HCT116 (cell line): Measurements from ENCODE around the gene ARSB. TPM values are rescaled to one million over a fixed set of nuclear protein-coding genes. Genes with fewer than 3 reads are reported as not detected.

Experiments used
- ATAC-seq: fragments of 200-7000 bp; cut with Tn5 transposase; 2 replicates; pipeline ENCODE4 v1.9.1; 2020; ENCODE audit warnings: mild to moderate bottlenecking, moderate library complexity
- BruUV-seq: library from RNA; stranded (reverse); fragments of 400-500 nt; replicated peaks from 2 replicates; lab custom pipeline; 2021; lab: Mats Ljungman, UMichigan
- CTCF ChIA-PET: fragments of 300-600 bp; sonication (Branson Sonifier 250); formaldehyde crosslinking; loops from one replicate; lab custom pipeline; 2021; ENCODE audit warnings: antibody characterized with exemption; lab: Charles Lee
- POLR2A ChIA-PET: fragments of 300-600, 350-600 bp; sonication (Branson Sonifier 250); formaldehyde crosslinking; loops from one replicate; lab custom pipeline; 2021; ENCODE audit warnings: antibody characterized with exemption; lab: Charles Lee
- RAD21 ChIA-PET, 2 experiments: fragments of 300-600 bp; sonication (Branson Sonifier 250); formaldehyde crosslinking; loops; one replicate each; lab custom pipeline; 2023; ENCODE audit warnings: low total read pairs in 2 of 2; ENCODE audit not compliant: uncharacterized antibody in 2 of 2, unreplicated experiment in 2 of 2, low non-redundant PET in 1 of 2; lab: Charles Lee
- DNase-seq: peaks from one replicate; pipeline ENCODE4 v3.0.0-alpha.2; 2010; ENCODE audit warnings: low read depth, low spot score
- H2AFZ ChIP-seq: fragments of 200-600 bp; shearing (Covaris generic), sonication (generic); 2 replicates; pipeline ENCODE4 v1.6.1; 2017; ENCODE audit warnings: low read depth, mixed run types, mixed read lengths, antibody characterized with exemption, low read length; ENCODE audit not compliant: poor library complexity, severe bottlenecking
- H3K27ac ChIP-seq: 2 replicates; pipeline ENCODE4 v1.5.1; 2012; ENCODE audit warnings: low read depth, low read length
- H3K27me3 ChIP-seq: fragments of 200-600 bp; sonication (generic); 2 replicates; pipeline ENCODE4 v1.6.1; 2016; ENCODE audit warnings: mixed run types, low read length, mixed read lengths; ENCODE audit not compliant: insufficient read depth
- H3K36me3 ChIP-seq, 2 experiments: fragments of 200-500 bp in 1 of 2; fragments of 200-600 bp in 1 of 2; sonication (Bioruptor generic) in 1 of 2; sonication (generic) in 1 of 2; 2 replicates each; pipeline versions ENCODE4 v1.5.1 to v1.6.1; 2014 to 2016; ENCODE audit warnings: low read length in 2 of 2, inconsistent platforms in 1 of 2, mixed read lengths in 1 of 2, mixed run types in 1 of 2; ENCODE audit not compliant: insufficient read depth in 2 of 2, control insufficient read depth in 1 of 2
- H3K4me1 ChIP-seq, 2 experiments: fragments of 200-600 bp in 1 of 2; sonication (generic) in 1 of 2; 2 replicates each; pipeline versions ENCODE4 v1.5.1 to v1.6.1; 2012 to 2017; ENCODE audit warnings: low read length in 2 of 2, inconsistent platforms in 1 of 2, mild to moderate bottlenecking in 1 of 2, mixed read lengths in 1 of 2, mixed run types in 1 of 2, moderate library complexity in 1 of 2; ENCODE audit not compliant: insufficient read depth in 2 of 2, control insufficient read depth in 1 of 2
- H3K4me2 ChIP-seq: fragments of 200-600 bp; sonication (generic); 2 replicates; pipeline ENCODE4 v1.6.1; 2017; ENCODE audit warnings: mixed run types, low read length, mixed read lengths
- H3K4me3 ChIP-seq, 2 experiments: fragments of 200-600 bp in 1 of 2; sonication (generic) in 1 of 2; replicated peaks in 1 of 2; 2 replicates each; pipeline ENCODE4 v1.5.1; 2011 to 2016; ENCODE audit warnings: low read length in 2 of 2, control low read depth in 1 of 2, low read depth in 1 of 2, mild to moderate bottlenecking in 1 of 2, mixed read lengths in 1 of 2, mixed run types in 1 of 2
- H3K79me2 ChIP-seq: fragments of 200-600 bp; sonication (generic); 2 replicates; pipeline ENCODE4 v1.6.1; 2017; ENCODE audit warnings: mild to moderate bottlenecking, mixed run types, low read length, moderate library complexity, mixed read lengths; ENCODE audit not compliant: insufficient read depth
- H3K9ac ChIP-seq: fragments of 200-600 bp; sonication (generic); 2 replicates; pipeline ENCODE4 v1.6.1; 2016; ENCODE audit warnings: low read length, mixed read lengths
- H3K9me2 ChIP-seq: fragments of 200-600 bp; sonication (generic), shearing (Covaris generic); 2 replicates; pipeline ENCODE4 v1.6.1; 2017; ENCODE audit warnings: mixed run types, mild to moderate bottlenecking, moderate library complexity; ENCODE audit not compliant: insufficient read depth
- H3K9me3 ChIP-seq, 2 experiments: fragments of 200-500 bp in 1 of 2; fragments of 200-600 bp in 1 of 2; sonication (Bioruptor generic) in 1 of 2; sonication (generic) in 1 of 2; 2 replicates each; pipeline ENCODE4 v1.6.1; 2014 to 2017; ENCODE audit warnings: low read length in 2 of 2, mixed read lengths in 2 of 2, inconsistent platforms in 1 of 2, low read depth in 1 of 2, mild to moderate bottlenecking in 1 of 2, mixed run types in 1 of 2, moderate library complexity in 1 of 2; ENCODE audit not compliant: control insufficient read depth in 1 of 2, insufficient read depth in 1 of 2
- H4K20me1 ChIP-seq: fragments of 200-600 bp; sonication (generic), shearing (Covaris generic); 2 replicates; pipeline ENCODE4 v1.6.1; 2017; ENCODE audit warnings: mixed run types, mild to moderate bottlenecking, moderate library complexity; ENCODE audit not compliant: insufficient read depth
- CEBPB ChIP-seq: IDR thresholded peaks from 2 replicates; pipeline ENCODE4 v1.6.1; 2012; ENCODE audit warnings: low read depth
- EZH2phosphoT487 ChIP-seq: fragments of 200-600 bp; IDR thresholded peaks from 2 replicates; pipeline ENCODE4 v1.6.1; 2018; ENCODE audit warnings: antibody characterized with exemption, borderline replicate concordance
- REST ChIP-seq: IDR thresholded peaks from 2 replicates; pipeline ENCODE4 v1.6.1; 2012; ENCODE audit warnings: low read depth
- intact Hi-C: fragments of 100-400 bp; cut with micrococcal nuclease; formaldehyde crosslinking; loops from 2 replicates; pipeline ENCODE4 v1.10.0; 2022
- total RNA-seq: library from RNA; stranded (reverse); gene quantifications from one replicate; pipeline ENCODE4 v1.2.1, GENCODE V29; 2021; ENCODE audit not compliant: unreplicated experiment

ARSB gene
- total RNA-seq, 1 experiment from 2014 or later, result 4.8 TPM

GRCh38 chr5:78907255-78907891, 77.7 kb downstream of the ARSB start:
- intact Hi-C loops, result loop anchor here (10.0 kb wide), 1 partner anchor 557 kb away; no protein-coding TSS in a partner anchor
- no peak for ATAC-seq
- CTCF ChIA-PET, result interaction anchor here (1.0 kb wide), 1 partner anchor 226 kb away, joined by 4 read pairs; no protein-coding TSS in a partner anchor
- TF ChIP-seq CEBPB, result no peak
- TF ChIP-seq EZH2phosphoT487, result no peak
- no peak for TF ChIP-seq REST
- TF ChIP-seq, all 23 proteins: peak for 0
- H4K20me1 ChIP-seq, result no peaks in the 10 kb centered on the region
- no peak overlapping the region for H3K4me2 ChIP-seq
- H3K79me2 ChIP-seq, result no peaks in the 10 kb centered on the region
- DNase-seq, result no peak
- H3K9ac ChIP-seq, result no peak overlapping the region
- H2AFZ ChIP-seq, result no peak overlapping the region
- no peak overlapping the region for H3K4me3 ChIP-seq
- H3K27me3 ChIP-seq, result no peaks in the 10 kb centered on the region
- no peak overlapping the region for H3K27ac ChIP-seq
- no peaks in the 10 kb centered on the region for H3K9me3 ChIP-seq
- H3K4me1 ChIP-seq, result no peaks in the 10 kb centered on the region
- H3K9me2 ChIP-seq, result no peaks in the 10 kb centered on the region
- no TSS peak for BruUV-seq
- RAD21 ChIA-PET, result no interaction called here
- no peaks in the 10 kb centered on the region for H3K36me3 ChIP-seq
- POLR2A ChIA-PET, result no interaction called here
